Transverse colon (tissue), 4 donors: Measurements from ENCODE around the gene RALGAPA2.

ENCODE experiments used
- CTCF ChIP-seq, 5 experiments: fragments of 200-600 bp in 3 of 5; fragments of 450-650 bp in 2 of 5; sonication (generic) in 3 of 5; IDR thresholded peaks; 1 replicate in 2 of 5; 2 replicates in 3 of 5; pipeline ENCODE4 v1.5.1; 2016 to 2017; ENCODE audit warnings: antibody characterized with exemption in 5 of 5, inconsistent platforms in 3 of 5, mild to moderate bottlenecking in 2 of 5, moderate library complexity in 1 of 5
- POLR2A ChIP-seq: fragments of 450-650 bp; IDR thresholded peaks from one replicate; pipeline ENCODE4 v1.6.1; 2016; ENCODE audit warnings: antibody characterized with exemption, mild to moderate bottlenecking, moderate library complexity
- POLR2AphosphoS5 ChIP-seq, 3 donors: sonication (generic); formaldehyde crosslinking; IDR thresholded peaks; one replicate each; pipeline ENCODE4 v1.6.1; 2016; ENCODE audit warnings: antibody characterized with exemption in 3 of 3

GRCh38 chr20:20562507-20562906 lies 149.9 kb downstream of the RALGAPA2 start:
- TF ChIP-seq CTCF (IDR thresholded peaks at IDR 0.05) (no peak), POLR2A (no peak), POLR2AphosphoS5 (IDR thresholded peaks at IDR 0.05) (no peak)
